Panc1 (cell line): ENCODE results near the gene FLOT2. TPM values are rescaled to one million over a fixed set of nuclear protein-coding genes. Genes with fewer than 3 reads are reported as not detected.

Source experiments
- ATAC-seq: fragments of 200-7000 bp; cut with Tn5 transposase; 2 replicates; pipeline ENCODE4 v1.9.1; 2020; ENCODE audit warnings: mild to moderate bottlenecking, moderate library complexity
- BruUV-seq: library from RNA; stranded (reverse); fragments of 400-500 nt; replicated peaks from 2 replicates; lab custom pipeline; 2021; lab: Mats Ljungman, UMichigan
- CTCF ChIA-PET: fragments of 300-600 bp; sonication (Branson Sonifier 250); formaldehyde crosslinking; loops from one replicate; lab custom pipeline; 2022; ENCODE audit warnings: antibody characterized with exemption; lab: Charles Lee
- POLR2A ChIA-PET: fragments of 300-600 bp; sonication (Branson Sonifier 250); formaldehyde crosslinking; loops from one replicate; lab custom pipeline; 2022; ENCODE audit warnings: antibody characterized with exemption; lab: Charles Lee
- DNase-seq: peaks from one replicate; pipeline ENCODE4 v3.0.0-alpha.2; 2010; ENCODE audit warnings: low read depth, low spot score
- H3K27ac ChIP-seq: 2 replicates; pipeline ENCODE4 v1.5.1; 2011; ENCODE audit warnings: mild to moderate bottlenecking, low read length, inconsistent platforms
- H3K27me3 ChIP-seq: fragments of 200-500 bp; sonication (Bioruptor generic); 2 replicates; pipeline ENCODE4 v1.6.0; 2014; ENCODE audit warnings: low read length, inconsistent platforms; ENCODE audit not compliant: control insufficient read depth, insufficient read depth
- H3K36me3 ChIP-seq: fragments of 200-500 bp; sonication (Bioruptor generic); 2 replicates; pipeline ENCODE4 v1.5.1; 2014; ENCODE audit warnings: inconsistent platforms, mild to moderate bottlenecking, low read length, moderate library complexity; ENCODE audit not compliant: control insufficient read depth, insufficient read depth
- H3K4me1 ChIP-seq: 2 replicates; pipeline ENCODE4 v1.5.1; 2011; ENCODE audit warnings: inconsistent platforms, mild to moderate bottlenecking, low read length, moderate library complexity; ENCODE audit not compliant: control insufficient read depth, insufficient read depth
- H3K4me3 ChIP-seq, 2 experiments: 2 replicates each; pipeline ENCODE4 v1.5.1; 2011 to 2012; ENCODE audit warnings: low read depth in 2 of 2, low read length in 2 of 2, mild to moderate bottlenecking in 2 of 2, inconsistent platforms in 1 of 2, moderate library complexity in 1 of 2
- H3K9me3 ChIP-seq: fragments of 200-500 bp; sonication (Bioruptor generic); 2 replicates; pipeline ENCODE4 v1.5.1; 2014; ENCODE audit warnings: low read depth, mild to moderate bottlenecking, inconsistent platforms, low read length, moderate library complexity; ENCODE audit not compliant: control insufficient read depth, insufficient read depth
- CTCF ChIP-seq: fragments of 450-650 bp; IDR thresholded peaks from 2 replicates; pipeline ENCODE4 v1.5.1; 2017; ENCODE audit warnings: mild to moderate bottlenecking
- POLR2AphosphoS5 ChIP-seq: IDR thresholded peaks from 2 replicates; pipeline ENCODE4 v1.6.1; 2012; ENCODE audit warnings: mild to moderate bottlenecking, low read depth, low read length, moderate library complexity
- SIN3A ChIP-seq: IDR thresholded peaks from 2 replicates; pipeline ENCODE4 v1.6.1; 2012; ENCODE audit warnings: low read depth, mild to moderate bottlenecking, low read length, moderate library complexity, borderline replicate concordance; ENCODE audit not compliant: insufficient read depth
- TCF7L2 ChIP-seq: IDR thresholded peaks from 2 replicates; pipeline ENCODE4 v1.6.1; 2011; ENCODE audit warnings: mild to moderate bottlenecking, low read depth, low read length, inconsistent platforms
- in situ Hi-C: cut with HindIII; loops from 2 replicates; pipeline ENCODE4 v1.10.0; 2016; ENCODE audit warnings: low sequenced_read_pairs, low pct_unique_long_range_greater_than_20kb
- intact Hi-C: fragments of 100-400 bp; cut with micrococcal nuclease; formaldehyde crosslinking; loops from one replicate; pipeline ENCODE4 v1.10.0; 2022; ENCODE audit not compliant: unreplicated experiment
- total RNA-seq: library from RNA; stranded (reverse); gene quantifications from one replicate; pipeline ENCODE4 v1.2.1, GENCODE V29; 2021; ENCODE audit not compliant: unreplicated experiment
- TF ChIP-seq, protein P1 (sequence below), 2 experiments: IDR thresholded peaks; 2 replicates each; pipeline ENCODE4 v1.6.1; 2011 to 2012; ENCODE audit warnings: low read depth in 2 of 2, control low read depth in 1 of 2, low read length in 1 of 2, mild to moderate bottlenecking in 1 of 2, moderate library complexity in 1 of 2; ENCODE audit not compliant: insufficient read depth in 1 of 2

Gene FLOT2
- total RNA-seq, 1 experiment from 2014 or later: 110 TPM

DNA sequence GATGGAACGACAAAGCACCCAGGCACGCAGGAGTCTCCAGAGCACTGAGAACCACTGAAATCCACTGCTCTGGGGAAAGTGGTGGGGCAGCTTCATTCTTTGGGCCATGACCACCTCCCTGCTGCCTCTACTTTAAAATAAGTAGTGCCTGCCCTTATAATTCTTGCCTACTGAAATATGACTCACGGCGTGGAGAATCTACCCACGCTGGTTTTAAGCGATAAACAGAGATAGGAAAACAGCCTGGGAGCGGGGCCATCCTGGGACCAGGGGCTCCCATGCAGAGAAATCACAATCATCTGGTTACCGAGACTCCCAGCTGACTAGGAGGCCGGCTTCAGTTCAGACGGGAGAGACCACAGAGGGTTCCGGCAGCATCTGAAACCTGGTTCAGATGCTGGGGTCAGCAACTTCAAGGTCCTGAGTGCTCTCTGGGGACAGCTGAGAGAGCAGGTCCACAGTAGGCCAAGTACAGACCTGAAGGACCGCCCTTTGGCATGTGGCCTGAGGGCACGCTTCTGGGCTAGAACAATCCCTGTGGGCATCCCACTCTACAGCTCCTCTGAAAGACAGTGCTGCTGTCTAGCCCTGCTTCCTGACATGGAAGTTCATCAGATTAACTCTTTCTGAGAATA lies 14.0 kb upstream of the FLOT2 start:
- BruUV-seq: no TSS peak
- ATAC-seq: no peak
- Histone ChIP-seq H3K4me3 (no peak overlapping the region), H3K4me1 (no peaks in the 10 kb centered on the region), H3K27me3 (no peaks in the 10 kb centered on the region), H3K27ac (no peak overlapping the region), H3K36me3 (peaks cover 39% of the 10 kb centered on the region), H3K9me3 (no peaks in the 10 kb centered on the region)
- intact Hi-C loops: no loop called here
- no peak for DNase-seq
- ChIA-PET CTCF (no interaction called here), POLR2A (no interaction called here)
- in situ Hi-C loops: no loop called here
- TF ChIP-seq TCF7L2 (no peak), CTCF (no peak), SIN3A (no peak)
- TF ChIP-seq, protein P1, sequence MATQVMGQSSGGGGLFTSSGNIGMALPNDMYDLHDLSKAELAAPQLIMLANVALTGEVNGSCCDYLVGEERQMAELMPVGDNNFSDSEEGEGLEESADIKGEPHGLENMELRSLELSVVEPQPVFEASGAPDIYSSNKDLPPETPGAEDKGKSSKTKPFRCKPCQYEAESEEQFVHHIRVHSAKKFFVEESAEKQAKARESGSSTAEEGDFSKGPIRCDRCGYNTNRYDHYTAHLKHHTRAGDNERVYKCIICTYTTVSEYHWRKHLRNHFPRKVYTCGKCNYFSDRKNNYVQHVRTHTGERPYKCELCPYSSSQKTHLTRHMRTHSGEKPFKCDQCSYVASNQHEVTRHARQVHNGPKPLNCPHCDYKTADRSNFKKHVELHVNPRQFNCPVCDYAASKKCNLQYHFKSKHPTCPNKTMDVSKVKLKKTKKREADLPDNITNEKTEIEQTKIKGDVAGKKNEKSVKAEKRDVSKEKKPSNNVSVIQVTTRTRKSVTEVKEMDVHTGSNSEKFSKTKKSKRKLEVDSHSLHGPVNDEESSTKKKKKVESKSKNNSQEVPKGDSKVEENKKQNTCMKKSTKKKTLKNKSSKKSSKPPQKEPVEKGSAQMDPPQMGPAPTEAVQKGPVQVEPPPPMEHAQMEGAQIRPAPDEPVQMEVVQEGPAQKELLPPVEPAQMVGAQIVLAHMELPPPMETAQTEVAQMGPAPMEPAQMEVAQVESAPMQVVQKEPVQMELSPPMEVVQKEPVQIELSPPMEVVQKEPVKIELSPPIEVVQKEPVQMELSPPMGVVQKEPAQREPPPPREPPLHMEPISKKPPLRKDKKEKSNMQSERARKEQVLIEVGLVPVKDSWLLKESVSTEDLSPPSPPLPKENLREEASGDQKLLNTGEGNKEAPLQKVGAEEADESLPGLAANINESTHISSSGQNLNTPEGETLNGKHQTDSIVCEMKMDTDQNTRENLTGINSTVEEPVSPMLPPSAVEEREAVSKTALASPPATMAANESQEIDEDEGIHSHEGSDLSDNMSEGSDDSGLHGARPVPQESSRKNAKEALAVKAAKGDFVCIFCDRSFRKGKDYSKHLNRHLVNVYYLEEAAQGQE (IDR thresholded peaks at IDR 0.05; ENCODE audit: insufficient read depth in 1 of 2, low read depth in 2 of 2, low read length in 1 of 2): no peak

- POLR2A ChIA-PET: no interaction called here
Observed at GRCh38 chr17:28910534-28910933, 13.0 kb upstream of the FLOT2 start.

More at GRCh38 chr17:28910534-28910933, 13.0 kb upstream of the FLOT2 start:
- no peak overlapping the region for H3K27ac ChIP-seq
- H3K4me1 ChIP-seq: no peaks in the 10 kb centered on the region
- no TSS peak for BruUV-seq
- no peaks in the 10 kb centered on the region for H3K9me3 ChIP-seq
- DNase-seq (no peak), ATAC-seq (no peak)
- in situ Hi-C loops (no loop called here), intact Hi-C loops (no loop called here)
- TF ChIP-seq POLR2AphosphoS5: no peak
- TF ChIP-seq, protein P1 (IDR thresholded peaks at IDR 0.05; ENCODE audit: insufficient read depth in 1 of 2, low read depth in 2 of 2, low read length in 1 of 2): no peak
- no peak for TF ChIP-seq TCF7L2
- TF ChIP-seq CTCF: no peak
- TF ChIP-seq SIN3A: no peak
- H3K4me3 ChIP-seq: no peak overlapping the region
- H3K27me3 ChIP-seq: no peaks in the 10 kb centered on the region
- peaks cover 34% of the 10 kb centered on the region for H3K36me3 ChIP-seq
- CTCF ChIA-PET: interaction anchor here (1.7 kb wide), 1 partner anchor 147 kb away, joined by 4 read pairs; no protein-coding TSS in a partner anchor
